Heart left ventricle (tissue), 16 donors: Measurements from ENCODE around the gene NR0B2. TPM values are rescaled to one million over a fixed set of nuclear protein-coding genes. Genes with fewer than 3 reads are reported as not detected.
A peak's percentile ranks its signal among the peaks of the same experiment; 100 is the strongest.

ENCODE experiments used
- ATAC-seq, 4 donors: fragments of 200-7000 bp; cut with Tn5 transposase; one replicate each; pipeline ENCODE4 v1.9.1; 2020 to 2022; ENCODE audit warnings: moderate library complexity in 4 of 4, mild to moderate bottlenecking in 3 of 4, moderate number of reproducible peaks in 1 of 4
- DNase-seq, 5 donors: peaks; one replicate each; pipeline ENCODE4 v3.0.0-alpha.2; 2020
- H3K27ac ChIP-seq, 12 donors: fragments of 200-600 bp; sonication (generic) in 4 of 12; one replicate each; pipeline versions ENCODE4 v1.5.0 to v1.8.0; 2016 to 2022; ENCODE audit warnings: mild to moderate bottlenecking in 2 of 12
- H3K27me3 ChIP-seq, 9 donors: fragments of 200-600 bp; sonication (generic) in 2 of 9; one replicate each; pipeline versions ENCODE4 v1.5.1 to v1.8.0; 2016 to 2022; ENCODE audit warnings: mild to moderate bottlenecking in 3 of 9
- H3K36me3 ChIP-seq, 9 donors: fragments of 200-600 bp; sonication (generic) in 2 of 9; one replicate each; pipeline versions ENCODE4 v1.5.0 to v1.8.0; 2018 to 2022; ENCODE audit warnings: mild to moderate bottlenecking in 2 of 9
- H3K4me1 ChIP-seq, 12 donors: fragments of 200-600 bp; sonication (generic) in 4 of 12; one replicate each; pipeline versions ENCODE4 v1.5.0 to v1.8.0; 2016 to 2022; ENCODE audit warnings: mild to moderate bottlenecking in 3 of 12
- H3K4me3 ChIP-seq, 12 donors: fragments of 200-600 bp; sonication (generic) in 4 of 12; one replicate each; pipeline versions ENCODE4 v1.5.0 to v1.8.0; 2017 to 2022; ENCODE audit warnings: mild to moderate bottlenecking in 9 of 12, moderate library complexity in 4 of 12
- H3K9me3 ChIP-seq, 12 donors: fragments of 200-600 bp; sonication (generic) in 4 of 12; one replicate each; pipeline versions ENCODE4 v1.5.0 to v1.8.0; 2016 to 2022; ENCODE audit warnings: mild to moderate bottlenecking in 1 of 12
- CTCF ChIP-seq, 12 donors: fragments of 200-600 bp; sonication (generic) in 4 of 12; IDR thresholded peaks; one replicate each; pipeline versions ENCODE4 v1.5.0 to v1.8.0; 2018 to 2022; ENCODE audit warnings: antibody characterized with exemption in 12 of 12, mild to moderate bottlenecking in 5 of 12
- POLR2A ChIP-seq, 2 donors: fragments of 450-650 bp; IDR thresholded peaks; one replicate each; pipeline ENCODE4 v1.6.1; 2017; ENCODE audit warnings: antibody characterized with exemption in 2 of 2, mild to moderate bottlenecking in 2 of 2, moderate library complexity in 2 of 2
- WGBS, 4 donors: extraction: QIAGEN DNeasy Blood & Tissue Kit in 2 of 4; methylation state at CpG; one replicate each; pipeline versions ENCODE4 v1.1.5 to v1.1.7; 2013 to 2018; 5-methylcytosine and 5-hydroxymethylcytosine counted together
- intact Hi-C, 10 donors: fragments of 100-400 bp; cut with DNase I; formaldehyde crosslinking; loops; one replicate each; pipeline versions ENCODE4 v1.11.1 to v1.14.2; 2022
- polyA plus RNA-seq, 2 donors: library from polyadenylated mRNA; stranded (reverse); fragments of 200-250 nt; gene quantifications; one replicate each; pipeline ENCODE4 v1.2.3, GENCODE V29; 2013
- total RNA-seq, 9 donors: library from RNA; depleted of rRNA in 2 of 9; stranded (reverse); fragments of >200 nt in 2 of 9; fragmentation: NEBNext Ultra II Directional in 3 of 9; extraction: Animal tissue kit (Norgen Biotek cat#: 25700) in 3 of 9; gene quantifications; one replicate each; pipeline versions ENCODE4 v1.1.0 to v1.2.4, GENCODE V29; 2016 to 2023
- donor health status: ischemic (EF 13 %, LVEDD 7.1; RV severe dilation, severe dysfunction).
- donor health status: healthy with polysubstance abuse.
- donor health status: DM: no; HTN: yes; CAD: no.
- donor health status: DM: no; HTN: no; CAD: no.
- donor health status: ischemic (EF 25% LVEDD 6.9; RV normal size, moderate dysfunction).
- donor health status: ischemic (EF 25% LVEDD 5.7; RV mildly dilated, moderate dysfunction).
- donor health status: healthy.
- donor health status: DM: yes; HTN: yes; CAD: no.
- donor health status: ischemic (EF 35%, LVEDD 5.7; RV mildly dilated, moderate dysfunction).
- donor health status: nonischemic (EF 11% LVEDD 7.7; RV severe dilation, severe dysfunction).
- donor health status: DM: yes; HTN: yes; CAD: no.
- donor health status: PGD.
- donor health status: ischemic (EF 29% LVEDD 5.4; RV normal size, mild dysfunction).
- donor health status: nonischemic (EF 23%, LVEDD 6.1; RV moderate dilation, normal function).

The NR0B2 gene
- total and polyA plus RNA-seq, 11 donors: 2.0 to 19.2 (median 6.6) TPM

DNA sequence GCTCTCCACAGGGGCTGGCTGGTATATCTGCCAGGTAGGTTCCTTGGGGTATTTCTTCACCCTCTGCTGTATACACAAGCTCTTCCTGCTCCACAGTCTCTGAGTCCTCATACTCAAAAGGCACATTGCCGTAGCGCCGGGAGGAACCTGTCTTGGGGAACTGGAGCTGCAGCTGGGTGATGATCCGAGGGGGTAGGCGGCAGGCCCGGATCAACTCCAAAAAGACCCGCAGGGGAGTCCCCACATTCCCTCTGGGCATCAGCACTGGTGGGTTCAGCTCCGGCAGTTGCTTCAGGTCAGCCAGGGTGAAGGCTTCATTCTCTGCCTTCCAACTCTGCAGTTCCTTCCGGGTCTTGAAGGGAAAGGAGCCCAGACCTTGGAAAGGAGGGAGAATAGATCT, 16.4 kb downstream of the NR0B2 start:
- no peak overlapping the region for H3K27ac ChIP-seq
- peaks cover 0 to 65% (median 59%) of the 10 kb centered on the region in 9 donors for H3K36me3 ChIP-seq
- no peaks in the 10 kb centered on the region for H3K9me3 ChIP-seq
- H3K4me3 ChIP-seq: no peak overlapping the region
- TF ChIP-seq CTCF (IDR thresholded peaks at IDR 0.05) (no peak), POLR2A (IDR thresholded peaks at IDR 0.05) (no peak)
- H3K27me3 ChIP-seq: no peaks in the 10 kb centered on the region
- ATAC-seq (no peak), DNase-seq (no peak)
- intact Hi-C loops: no loop called here
- WGBS, 4 donors: 88 to 92% (median 92%) methylated on average over 8 to 9 of the region's 9 CpGs
- peaks cover 0 to 26% (median 12%) of the 10 kb centered on the region in 12 donors for H3K4me1 ChIP-seq

- intact Hi-C loops: no loop called here
- WGBS, 4 donors: 93 to 96% (median 94%) methylated on average over 13 of the region's 13 CpGs
- DNase-seq: no peak
Measured at GRCh38 chr1:26894263-26894662, 19.5 kb downstream of the NR0B2 start.

DNA sequence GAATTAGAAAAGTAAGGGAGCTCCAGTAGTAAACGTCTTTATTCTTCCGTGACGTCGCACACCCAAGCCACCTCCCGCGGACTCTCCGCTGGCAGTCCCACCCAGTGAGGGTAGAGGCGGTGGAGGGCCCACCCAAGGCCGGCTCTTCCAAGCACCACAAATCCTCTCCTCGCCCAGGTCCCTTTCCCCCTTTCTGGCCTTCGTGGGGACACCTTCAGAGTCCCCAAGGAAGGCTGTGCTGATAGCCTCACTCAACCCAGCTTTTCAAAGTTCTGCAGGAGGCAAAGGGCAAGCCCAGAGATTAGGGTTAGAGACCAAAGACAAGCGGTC, 23.3 kb downstream of the NR0B2 start:
- intact Hi-C loops: no loop called here
- peaks cover 3 to 85% (median 70%) of the 10 kb centered on the region in 9 donors for H3K36me3 ChIP-seq
- no peaks in the 10 kb centered on the region for H3K9me3 ChIP-seq
- 0 to 5% (median 4%) methylated on average over 11 to 12 of the region's 12 CpGs for WGBS, 4 donors
- DNase-seq (peak in 1 of 5 donors; percentile 35), ATAC-seq (peak; percentile 8 to 50 (median 34))
- peak overlapping the region; percentile 73 to 100 (median 90) for H3K4me3 ChIP-seq
- no peaks in the 10 kb centered on the region for H3K27me3 ChIP-seq
- H3K4me1 ChIP-seq: peaks cover 4 to 35% (median 21%) of the 10 kb centered on the region in 12 donors
- no peak for TF ChIP-seq CTCF (IDR thresholded peaks at IDR 0.05)
- H3K27ac ChIP-seq: peak overlapping the region; percentile 79 to 94 (median 89)

More at GRCh38 chr1:26894263-26894662, 19.5 kb downstream of the NR0B2 start:
- no peak for TF ChIP-seq CTCF (IDR thresholded peaks at IDR 0.05)
- TF ChIP-seq POLR2A (IDR thresholded peaks at IDR 0.05): no peak
- Histone ChIP-seq H3K27ac (no peak overlapping the region), H3K36me3 (peaks cover 0 to 78% (median 68%) of the 10 kb centered on the region in 9 donors), H3K27me3 (no peaks in the 10 kb centered on the region), H3K9me3 (no peaks in the 10 kb centered on the region), H3K4me1 (peaks cover 5 to 22% (median 14%) of the 10 kb centered on the region in 12 donors), H3K4me3 (no peak overlapping the region)
- no peak for ATAC-seq

GRCh38 chr1:26889551-26890466, 24.0 kb downstream of the NR0B2 start, which contains the start of gene GPN2:
GPN2 (minus strand) TSS chr1:26890283; CDS start chr1:26890096, 187 bp downstream.
- 0 to 3% (median 1%) methylated on average over 50 to 89 of the region's 89 CpGs for WGBS, 4 donors
- Histone ChIP-seq H3K9me3 (no peaks in the 10 kb centered on the region), H3K27ac (peak within 1 kb of the TSS; percentile 79 to 94 (median 89)), H3K4me3 (peak within 1 kb of the TSS; percentile 73 to 100 (median 90)), H3K27me3 (no peaks in the 10 kb centered on the region), H3K36me3 (peaks cover 3 to 85% (median 70%) of the 10 kb centered on the region in 9 donors), H3K4me1 (peaks cover 4 to 35% (median 21%) of the 10 kb centered on the region in 12 donors)
- intact Hi-C loops: no loop called here
- TF ChIP-seq CTCF (IDR thresholded peaks at IDR 0.05) (no peak), POLR2A (IDR thresholded peaks at IDR 0.05) (peak in 1 of 2 donors; percentile 71)
- DNase-seq (peak; percentile 78 to 89 (median 85)), ATAC-seq (peak; percentile 77 to 96 (median 94))
